HG03469 (cell line): ENCODE measurements around the gene CYP4F22.
"Not testable (repeated sequence)": the region's sequence is repeated elsewhere in the genome, so short reads cannot be mapped to it uniquely, and the experiment has no call there.

Experiments
- ATAC-seq: cut with Tn5 transposase; IDR thresholded peaks from one replicate; pipeline ENCODE4 v1.9.1; 2021; ENCODE audit warnings: mild to moderate bottlenecking, moderate library complexity, moderate number of reproducible peaks; ENCODE audit not compliant: unreplicated experiment

The CYP4F22 gene

GRCh38 chr19:15533522-15533830 is 25.2 kb downstream of the CYP4F22 start:
- ATAC-seq, result not testable (repeated sequence)

DNA sequence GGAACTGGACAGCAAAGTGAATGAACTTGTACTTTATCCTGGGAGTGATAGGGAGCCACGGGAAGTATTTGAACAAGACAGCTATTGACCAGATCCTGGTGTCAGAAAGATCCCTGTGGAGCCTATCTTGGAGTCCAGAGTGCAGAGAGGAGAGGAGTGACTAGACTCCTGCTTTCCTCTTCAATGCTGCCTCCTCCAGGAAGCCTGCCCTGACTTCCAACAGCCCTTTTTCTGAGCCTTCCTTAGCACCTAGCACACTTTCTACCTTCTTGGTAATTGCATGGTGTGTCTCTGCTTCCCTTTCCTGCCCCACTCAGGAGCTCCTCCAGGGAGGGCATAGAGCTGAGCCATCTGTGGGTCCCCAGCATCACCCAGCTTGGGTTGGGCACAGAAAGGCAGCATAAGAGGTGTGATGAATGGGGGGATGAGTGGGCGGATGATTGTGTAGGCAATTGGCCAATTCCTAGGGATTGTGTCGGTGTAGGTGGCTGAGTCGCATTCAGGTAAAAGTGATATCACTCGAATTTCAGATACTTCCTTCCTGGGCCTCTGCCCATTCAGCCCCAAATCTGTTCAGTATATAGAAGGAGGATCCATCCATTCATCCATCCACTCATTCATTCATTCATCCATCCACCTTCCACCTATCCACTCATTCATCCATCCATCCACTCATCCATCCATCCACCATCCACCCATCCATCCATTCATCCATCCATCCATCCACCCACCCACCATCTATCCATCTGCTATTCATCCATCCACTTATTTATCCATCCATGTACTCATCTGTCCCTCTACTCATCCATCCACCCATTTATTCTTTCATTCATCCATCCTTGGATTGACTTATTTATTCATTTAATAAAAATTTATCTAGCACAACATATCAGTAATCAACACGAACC is 26.9 kb downstream of the CYP4F22 start:
- ATAC-seq, result no peak

- no peak for ATAC-seq
These were observed 28.0 kb downstream of the CYP4F22 start for GRCh38 chr19:15536350-15536749.

DNA sequence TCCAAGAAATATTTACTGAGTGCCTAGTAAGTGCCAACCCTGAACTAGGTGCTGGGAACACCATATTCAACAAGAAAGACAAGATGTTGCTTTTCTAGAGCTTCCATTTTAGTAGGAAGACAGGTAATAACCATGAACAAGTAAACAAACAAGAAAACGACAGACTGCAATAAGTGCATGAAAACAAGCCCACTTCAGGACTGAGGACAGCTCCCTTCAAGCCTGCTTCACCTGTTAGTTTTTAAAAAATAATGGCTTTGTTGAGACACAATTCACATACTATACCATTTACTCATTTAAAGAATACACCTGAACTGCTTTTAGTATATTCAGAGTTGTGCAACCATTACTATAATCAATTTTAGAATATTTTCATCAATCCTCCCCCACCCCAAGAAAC is 30.4 kb downstream of the CYP4F22 start:
- ATAC-seq, result no peak

GRCh38 chr19:15539638-15540037 is 31.3 kb downstream of the CYP4F22 start:
- no peak for ATAC-seq

GRCh38 chr19:15540435-15540834 is 32.1 kb downstream of the CYP4F22 start:
- ATAC-seq, result no peak

DNA sequence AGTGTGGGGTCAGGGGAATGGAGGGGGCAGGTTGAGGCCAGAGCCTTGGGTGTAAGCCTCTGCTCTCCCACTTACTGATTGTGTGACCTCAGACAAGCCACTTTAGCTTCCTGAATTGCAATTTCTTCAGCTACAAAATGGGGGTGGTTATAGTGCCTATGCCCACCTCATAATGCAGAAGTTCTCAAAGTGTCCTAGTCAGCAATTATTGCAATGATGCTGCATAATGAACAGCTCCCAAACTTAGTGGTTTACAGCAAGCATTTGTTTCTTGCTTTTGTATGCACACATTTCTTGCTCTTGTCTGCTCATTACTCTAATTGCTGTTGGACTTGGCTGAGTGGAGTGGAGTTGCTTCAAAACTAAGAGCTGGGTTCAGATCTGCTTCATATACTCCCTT is 36.0 kb downstream of the CYP4F22 start:
- no peak for ATAC-seq

- no peak for ATAC-seq
These were observed 36.6 kb downstream of the CYP4F22 start for GRCh38 chr19:15544970-15545369.

DNA sequence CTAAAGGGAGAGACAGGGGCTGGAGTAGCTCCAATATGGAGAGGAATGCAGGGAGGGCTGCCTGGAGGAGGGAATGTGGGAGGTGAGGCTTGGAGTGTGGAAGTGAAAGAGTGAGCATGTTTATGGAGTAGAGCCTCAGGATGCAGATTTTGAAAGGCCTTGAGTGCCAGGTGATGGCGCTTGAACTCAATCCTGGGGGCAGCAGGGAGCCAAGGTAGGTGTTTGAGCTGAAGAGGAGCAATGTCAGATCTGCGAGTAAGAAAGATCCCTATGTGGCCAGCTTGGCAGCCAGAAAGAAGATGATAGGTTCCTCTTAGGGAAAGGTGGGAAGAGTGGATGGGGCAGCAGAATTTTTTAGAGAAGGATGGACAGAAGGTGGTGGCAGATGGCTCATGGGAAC is 40.3 kb downstream of the CYP4F22 start:
- no peak for ATAC-seq

- no peak for ATAC-seq
These were observed 41.3 kb downstream of the CYP4F22 start for GRCh38 chr19:15549581-15549980.

- ATAC-seq, result no peak
These were observed 41.9 kb downstream of the CYP4F22 start for GRCh38 chr19:15550273-15550672.

- no peak for ATAC-seq
These were observed 42.6 kb downstream of the CYP4F22 start for GRCh38 chr19:15550929-15551292.

GRCh38 chr19:15551293-15552004 is 43.1 kb downstream of the CYP4F22 start:
- ATAC-seq, result no peak

DNA sequence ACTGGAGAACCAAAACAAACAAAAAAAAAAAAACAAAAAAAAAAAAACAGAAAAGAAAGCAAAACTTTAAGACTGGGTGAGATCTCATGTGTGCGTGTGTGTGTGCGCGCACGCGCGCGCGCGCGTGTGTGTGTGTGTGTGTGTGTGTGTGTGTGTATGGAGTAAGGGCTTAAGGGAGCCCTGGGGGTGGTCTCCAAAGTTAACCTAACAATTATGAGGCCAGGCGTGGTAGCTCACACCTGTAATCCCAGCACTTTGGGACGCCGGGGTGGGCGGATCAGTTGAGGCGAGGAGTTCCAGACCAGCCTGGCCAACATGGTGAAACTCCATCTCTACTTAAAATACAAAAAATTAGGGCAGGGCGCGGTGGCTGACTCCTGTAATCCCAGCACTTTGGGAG is 46.7 kb downstream of the CYP4F22 start:
- ATAC-seq, result no peak

DNA sequence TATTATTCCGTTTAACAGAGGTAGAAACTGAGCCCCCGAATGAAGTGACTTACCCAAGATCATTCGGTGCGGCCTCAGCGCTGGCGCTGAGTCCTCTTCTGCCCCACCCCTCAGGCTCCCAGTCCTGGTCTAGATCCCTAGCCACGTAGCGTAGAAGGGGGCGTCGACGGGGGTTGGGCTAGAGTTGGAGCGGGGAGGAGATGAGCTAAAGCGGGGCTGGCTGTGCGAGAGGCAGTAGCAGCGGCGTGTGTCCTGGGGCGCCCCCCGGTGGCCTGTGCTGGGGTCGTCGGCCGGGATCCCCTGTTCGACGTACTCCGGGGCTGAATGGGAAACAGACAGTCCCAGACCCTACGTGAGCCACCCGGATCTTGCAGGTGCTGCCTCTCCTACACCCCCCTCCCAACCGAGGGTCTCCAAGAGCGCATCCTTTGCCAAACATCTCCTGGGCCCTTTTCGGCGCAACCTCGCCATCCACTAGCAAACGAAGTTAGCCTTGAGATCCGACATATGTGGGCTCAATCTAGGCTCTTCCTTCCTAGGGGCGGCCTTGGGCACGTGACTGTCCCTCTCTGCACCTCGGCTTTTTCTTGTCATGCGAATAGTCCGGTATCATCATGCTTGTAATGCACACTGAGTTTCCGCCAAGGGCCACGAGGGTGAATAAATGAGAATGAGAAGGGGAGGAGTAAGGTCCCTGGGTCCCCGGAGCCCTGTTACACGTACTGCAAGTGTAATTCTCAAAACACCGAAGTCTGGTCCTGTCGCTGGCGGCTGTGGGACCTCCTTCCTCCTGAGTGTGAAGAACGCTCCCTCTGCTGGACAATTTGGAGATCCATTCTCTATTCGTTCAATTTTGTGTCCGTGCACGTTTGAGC is 47.7 kb downstream of the CYP4F22 start:
- ATAC-seq, result no peak

- ATAC-seq, result no peak
These were observed 48.4 kb downstream of the CYP4F22 start for GRCh38 chr19:15556634-15557181.

GRCh38 chr19:15557223-15557622 is 48.9 kb downstream of the CYP4F22 start:
- ATAC-seq, result no peak

GRCh38 chr19:15562145-15562544 is 53.8 kb downstream of the CYP4F22 start:
- ATAC-seq, result no peak

DNA sequence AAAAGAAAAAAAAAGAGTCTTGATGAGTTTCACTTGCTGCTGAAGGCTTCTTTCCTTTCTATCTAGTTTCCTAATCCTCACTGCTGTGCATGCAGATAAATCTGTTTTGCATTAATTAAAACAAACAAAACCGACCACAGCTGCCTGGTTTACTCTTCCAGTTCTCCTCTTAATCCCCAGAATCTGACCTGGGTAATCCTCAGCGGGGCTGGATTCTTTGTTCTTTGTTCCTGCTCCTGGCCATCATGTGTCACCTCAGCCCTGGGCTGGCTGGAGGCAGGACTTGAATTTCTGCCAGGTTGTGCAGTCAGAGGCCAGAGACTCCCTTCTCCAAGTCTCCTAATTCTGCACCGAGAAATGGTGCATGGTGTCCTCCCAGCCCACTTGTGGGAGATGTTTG is 54.5 kb downstream of the CYP4F22 start:
- no peak for ATAC-seq

DNA sequence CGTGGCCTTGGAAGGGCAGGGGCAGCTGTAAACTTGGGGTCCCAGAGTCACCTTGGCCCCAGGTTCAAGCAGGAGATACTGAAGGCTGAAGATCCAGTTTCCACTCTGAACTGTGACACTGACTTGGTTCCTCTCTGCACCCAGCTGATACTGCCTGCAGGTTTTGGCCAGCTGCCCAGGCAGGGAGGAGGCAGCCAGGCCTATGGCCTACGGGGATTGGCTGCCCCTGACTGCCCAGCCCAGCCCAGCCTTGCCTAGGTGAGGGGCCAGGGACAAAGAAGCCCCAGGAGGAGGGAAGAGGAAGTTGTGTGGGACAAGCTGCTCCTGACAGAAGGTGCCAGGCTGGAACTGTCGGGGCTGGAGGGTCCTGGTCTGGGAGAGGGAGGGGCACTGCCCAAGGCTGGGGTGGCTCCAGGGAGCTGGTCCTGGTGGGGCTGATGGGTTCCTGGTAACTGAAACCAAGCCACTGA is 55.0 kb downstream of the CYP4F22 start:
- no peak for ATAC-seq

DNA sequence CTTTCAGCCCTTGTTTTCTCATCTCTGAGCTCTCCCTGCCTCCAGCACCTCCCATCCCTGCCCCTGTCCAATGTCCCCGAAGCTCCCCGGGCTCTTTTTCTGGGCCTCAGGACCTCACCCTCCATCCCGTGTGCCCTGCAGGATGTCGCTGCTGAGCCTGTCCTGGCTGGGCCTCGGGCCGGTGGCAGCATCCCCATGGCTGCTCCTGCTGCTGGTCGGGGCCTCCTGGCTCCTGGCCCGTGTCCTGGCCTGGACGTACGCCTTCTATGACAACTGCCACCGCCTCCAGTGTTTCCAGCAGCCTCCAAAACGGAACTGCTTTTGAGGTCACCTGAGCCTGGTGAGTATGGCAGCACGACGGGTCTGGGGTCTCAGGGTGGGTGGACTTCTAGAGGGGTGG is 55.6 kb downstream of the CYP4F22 start:
- ATAC-seq, result no peak
